ENCODE measurements around the gene RERG. TPM values are rescaled to one million over a fixed set of nuclear protein-coding genes. Genes with fewer than 3 reads are reported as not detected.
"Not testable (repeated sequence)": the region's sequence is repeated elsewhere in the genome, so short reads cannot be mapped to it uniquely, and the experiment has no call there.

RERG gene
- total and polyA plus RNA-seq, 2 experiments from 2014 or later, result 1.1 to 1.5 TPM

GRCh38 chr12:15088105-15088504, 133.1 kb downstream of the RERG start (continued):
- TF ChIP-seq ZNF462 (CRISPR knock-in tag; IDR thresholded peaks at IDR 0.05) (no peak), EZH2 (IDR thresholded peaks at IDR 0.05; ENCODE audit: low read depth, unreplicated experiment) (no peak), JUNB (IDR thresholded peaks at IDR 0.05; ENCODE audit: unreplicated experiment) (no peak), CREB1 (CRISPR knock-in tag; IDR thresholded peaks at IDR 0.05; ENCODE audit: low read depth) (no peak)

GRCh38 chr12:15077751-15078150, 143.5 kb downstream of the RERG start:
- H3K27me3 Mint-ChIP-seq (ENCODE audit: insufficient read depth, low read depth, poor library complexity); H4K20me1 ChIP-seq (replicated peaks; ENCODE audit: insufficient read depth); H3K9me2 ChIP-seq (ENCODE audit: insufficient read depth); H3K27ac ChIP-seq (ENCODE audit: low read depth); H3K4me2 ChIP-seq; H3K79me2 ChIP-seq (replicated peaks; ENCODE audit: insufficient read depth); H3K9me3 Mint-ChIP-seq; DNase-seq (ENCODE audit: low spot score); H3K36me3 ChIP-seq (ENCODE audit: insufficient read depth); H3K4me3 Mint-ChIP-seq; H3K4me1 Mint-ChIP-seq; H2AFZ ChIP-seq; ATAC-seq; H3K4me1 ChIP-seq (ENCODE audit: insufficient read depth); H3K36me3 Mint-ChIP-seq (ENCODE audit: low read depth); H3F3A ChIP-seq (replicated peaks; ENCODE audit: low read depth); H3K27ac Mint-ChIP-seq; H3K27me3 ChIP-seq (ENCODE audit: insufficient read depth); H3K4me3 ChIP-seq: not testable (repeated sequence)

GRCh38 chr12:15074351-15074750, 146.9 kb downstream of the RERG start:
- Histone ChIP-seq H3K79me2 (replicated peaks; ENCODE audit: insufficient read depth) (no peaks in the 10 kb centered on the region), H4K20me1 (replicated peaks; ENCODE audit: insufficient read depth) (no peaks in the 10 kb centered on the region), H3K4me1 (ENCODE audit: insufficient read depth) (no peaks in the 10 kb centered on the region), H2AFZ (no peak overlapping the region), H3F3A (replicated peaks; ENCODE audit: low read depth) (no peaks in the 10 kb centered on the region), H3K27me3 (ENCODE audit: insufficient read depth) (no peaks in the 10 kb centered on the region), H3K27ac (ENCODE audit: low read depth) (no peak overlapping the region), H3K4me3 (no peak overlapping the region), H3K9me2 (ENCODE audit: insufficient read depth) (no peaks in the 10 kb centered on the region), H3K36me3 (ENCODE audit: insufficient read depth) (no peaks in the 10 kb centered on the region), H3K4me2 (no peak overlapping the region)
- H3K4me1 Mint-ChIP-seq, result no peaks in the 10 kb centered on the region
- peaks cover 4% of the 10 kb centered on the region for H3K27me3 Mint-ChIP-seq (ENCODE audit: insufficient read depth, low read depth, poor library complexity)
- H3K9me3 Mint-ChIP-seq, result peaks cover 8% of the 10 kb centered on the region; the same call in 1 of the 3 replicates
- no peak for ATAC-seq
- DNase-seq (ENCODE audit: low spot score), result no peak
- H3K4me3 Mint-ChIP-seq, result no peak overlapping the region
- no peak overlapping the region for H3K27ac Mint-ChIP-seq
- H3K36me3 Mint-ChIP-seq (ENCODE audit: low read depth), result no peaks in the 10 kb centered on the region
- TF ChIP-seq CREB1 (CRISPR knock-in tag; IDR thresholded peaks at IDR 0.05; ENCODE audit: low read depth) (no peak), EZH2phosphoT487 (IDR thresholded peaks at IDR 0.05; ENCODE audit: unreplicated experiment) (no peak), ZNF462 (CRISPR knock-in tag; IDR thresholded peaks at IDR 0.05) (no peak)
